Glomerular visceral epithelial cell (primary cell): ENCODE data around the gene FOXO3B.
"Not testable (repeated sequence)": the region's sequence is repeated elsewhere in the genome, so short reads cannot be mapped to it uniquely, and the experiment has no call there.

ENCODE experiments used
- DNase-seq: peaks from one replicate; pipeline ENCODE4 v3.0.0-alpha.2; 2016; ENCODE audit errors: extremely low spot score

Gene FOXO3B

DNA sequence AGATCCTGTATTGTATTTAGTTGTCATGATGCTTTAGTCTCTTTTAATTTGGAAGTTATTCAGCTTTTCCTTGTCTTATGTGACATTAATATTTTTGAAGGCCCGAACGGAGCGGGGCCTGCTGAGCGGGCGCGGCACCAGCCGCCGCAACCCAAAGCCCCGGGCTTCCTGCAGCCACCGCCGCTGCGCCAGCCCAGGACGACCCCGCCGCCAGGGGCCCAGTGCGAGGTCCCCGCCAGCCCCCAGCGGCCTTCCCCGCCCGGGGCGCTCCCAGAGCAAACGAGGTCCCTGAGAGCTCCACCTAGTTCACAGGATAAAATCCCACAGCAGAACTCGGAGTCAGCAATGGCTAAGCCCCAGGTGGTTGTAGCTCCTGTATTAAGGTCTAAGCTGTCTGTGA is 32.0 kb downstream of the FOXO3B start:
- DNase-seq: not testable (repeated sequence)

DNA sequence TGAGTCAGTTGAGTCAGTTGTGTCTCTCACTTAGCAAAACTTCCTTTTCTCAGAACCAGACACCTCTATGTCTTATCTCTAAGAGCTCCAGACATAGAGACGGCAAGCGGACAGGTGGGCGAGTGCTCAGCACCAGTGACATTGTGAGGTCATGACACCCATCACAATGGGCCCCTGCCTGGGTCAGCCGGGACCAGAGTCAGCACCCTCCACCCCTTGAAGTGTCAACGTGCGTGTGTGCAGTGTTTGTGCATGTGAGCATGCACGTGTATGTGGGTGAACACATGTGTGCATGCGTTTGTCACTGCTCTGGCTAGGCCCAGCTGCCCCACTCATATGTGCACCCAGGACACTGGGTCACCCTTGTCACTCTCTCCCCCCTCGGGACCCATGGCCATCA is 37.8 kb downstream of the FOXO3B start, which contains the start of gene TBC1D28:
TBC1D28 (minus strand) TSS at position 101 of the 400 bp plus-strand sequence. CDS start 3,039 bp downstream, outside the sequence.
- not testable (repeated sequence) for DNase-seq

DNA sequence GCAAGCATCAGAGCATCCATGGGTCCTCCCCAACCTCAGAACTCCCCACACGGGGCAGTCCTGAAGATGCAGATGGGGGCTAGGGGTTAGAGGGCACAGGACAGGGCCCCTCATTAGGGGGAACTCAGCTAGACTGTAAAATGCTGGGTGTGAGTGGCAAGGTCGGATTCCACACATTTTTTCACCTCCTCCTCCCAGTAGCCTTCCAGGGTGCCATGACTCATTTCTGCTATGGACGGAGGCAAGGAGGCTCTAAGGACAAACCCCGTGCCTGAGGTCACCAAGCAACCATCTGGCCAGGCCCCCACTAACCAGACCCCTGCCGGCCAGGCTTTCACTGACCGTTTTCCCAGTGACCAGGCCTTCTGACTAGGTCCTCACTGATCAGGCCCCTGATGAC is 39.0 kb downstream of the FOXO3B start:
- not testable (repeated sequence) for DNase-seq

DNA sequence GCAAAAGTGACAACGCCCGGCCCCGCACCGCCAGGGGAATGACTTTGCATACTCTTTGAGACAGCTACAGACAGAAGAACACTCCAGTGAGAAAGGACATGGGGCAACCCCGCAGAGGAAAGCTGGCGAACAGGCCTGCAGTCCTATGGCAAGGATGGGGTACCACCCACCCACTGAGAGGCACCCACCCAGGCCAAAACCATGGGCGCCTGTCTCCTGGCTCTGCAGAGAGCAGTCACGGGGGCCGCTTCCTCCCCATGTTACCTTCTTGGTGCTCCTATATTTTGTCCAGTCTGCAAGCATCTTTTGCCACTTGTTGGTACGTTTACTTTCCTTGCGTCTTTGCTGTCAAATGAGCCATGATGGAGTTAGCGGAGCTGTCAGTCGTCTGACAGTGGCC is 43.8 kb downstream of the FOXO3B start:
- DNase-seq: not testable (repeated sequence)

DNA sequence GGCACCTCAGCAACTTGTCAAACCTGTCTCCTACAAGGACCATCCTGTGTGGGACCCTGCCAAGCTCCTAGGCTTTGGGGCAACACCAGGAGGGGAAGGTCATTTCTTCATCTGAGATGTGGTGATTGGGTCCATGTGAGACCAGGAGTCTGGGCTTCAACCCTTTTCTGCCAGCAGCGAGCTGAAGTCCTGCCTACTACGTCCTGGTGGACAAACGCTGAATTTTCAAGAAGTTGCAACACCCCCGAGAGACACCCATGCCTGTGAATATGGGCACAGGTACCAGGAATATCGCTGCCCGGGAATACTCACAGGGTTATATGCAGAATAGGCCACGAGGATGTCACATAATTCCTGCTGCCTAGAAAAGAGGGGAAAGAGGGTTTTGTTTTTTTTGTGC is 45.9 kb downstream of the FOXO3B start:
- DNase-seq: not testable (repeated sequence)

DNA sequence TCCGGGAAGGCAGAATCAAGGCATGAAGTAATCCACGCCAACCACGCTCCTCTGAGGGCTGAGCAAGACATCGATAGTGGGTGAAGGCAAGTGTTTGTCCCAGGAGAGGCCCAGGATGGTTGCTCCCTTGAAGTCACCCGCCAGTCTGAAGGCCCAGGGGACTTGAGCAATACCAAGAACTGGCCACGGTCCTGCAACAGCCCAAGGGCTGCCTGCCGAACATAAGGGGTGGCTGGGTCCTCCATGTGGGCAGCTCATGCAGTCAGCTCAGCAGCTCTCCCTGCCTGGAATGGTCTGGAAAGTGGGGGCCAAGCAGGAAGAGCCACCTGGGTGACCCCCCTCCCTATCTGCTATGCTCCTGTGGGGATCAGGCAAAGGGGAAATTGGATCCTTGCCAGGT is 46.3 kb downstream of the FOXO3B start:
- DNase-seq: not testable (repeated sequence)

DNA sequence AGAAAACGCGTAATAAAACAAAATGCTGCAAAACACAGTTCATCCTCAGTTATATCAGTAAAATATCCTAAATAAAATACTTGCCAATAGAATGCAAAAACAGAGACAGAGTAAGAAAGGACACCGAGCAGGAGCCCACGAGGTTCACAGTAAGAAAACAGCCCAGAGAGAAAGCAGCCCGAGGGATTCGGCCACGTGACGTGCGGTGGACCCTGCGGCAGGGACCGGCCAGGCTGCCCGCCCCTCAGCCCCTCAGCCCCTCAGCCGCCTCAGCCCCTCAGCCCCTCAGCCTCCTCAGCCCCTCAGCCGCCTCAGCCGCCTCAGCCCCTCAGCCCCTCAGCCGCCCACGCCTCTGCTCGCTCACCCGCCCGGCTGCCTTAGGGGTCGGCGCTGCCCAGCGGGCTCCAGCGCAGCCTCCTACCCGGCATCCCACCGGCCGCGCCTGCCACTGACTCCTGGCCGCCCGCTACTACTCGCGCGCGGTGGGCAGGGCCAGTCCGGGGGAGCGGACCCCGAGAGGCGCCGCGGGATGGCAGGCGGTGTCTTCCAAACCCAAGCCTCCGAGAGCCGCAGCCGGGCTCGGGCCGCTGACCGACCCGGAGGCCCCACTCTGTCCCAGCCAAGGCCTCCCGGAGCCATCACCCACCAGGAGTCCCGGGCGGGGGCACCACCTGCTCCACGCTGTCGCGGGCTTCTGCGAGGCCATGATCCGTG is 47.4 kb downstream of the FOXO3B start:
- not testable (repeated sequence) for DNase-seq
